DOHH2 (cell line): Measurements from ENCODE around the gene ROCK1.

ENCODE experiments used
- H3F3A ChIP-seq: fragments of 200-600 bp; sonication (generic), shearing (Covaris generic); 2 replicates; pipeline ENCODE4 v1.6.0; 2016; ENCODE audit warnings: antibody characterized with exemption, mild to moderate bottlenecking; ENCODE audit not compliant: control insufficient read depth, insufficient read depth
- H3K27ac ChIP-seq: fragments of 200-600 bp; sonication (generic); 2 replicates; pipeline ENCODE4 v1.5.1; 2014; ENCODE audit warnings: low read depth, mild to moderate bottlenecking, low read length, moderate library complexity
- H3K27me3 ChIP-seq: fragments of 200-600 bp; sonication (generic); 2 replicates; pipeline ENCODE4 v1.6.1; 2014; ENCODE audit warnings: mild to moderate bottlenecking, low read length, mixed read lengths; ENCODE audit not compliant: control insufficient read depth
- H3K36me3 ChIP-seq: fragments of 200-600 bp; sonication (generic); 2 replicates; pipeline ENCODE4 v1.6.1; 2014; ENCODE audit warnings: mild to moderate bottlenecking, low read length, moderate library complexity, mixed read lengths; ENCODE audit not compliant: control insufficient read depth
- H3K4me1 ChIP-seq: fragments of 200-600 bp; sonication (generic); 2 replicates; pipeline ENCODE4 v1.6.1; 2014; ENCODE audit warnings: mild to moderate bottlenecking, low read length, mixed read lengths; ENCODE audit not compliant: control insufficient read depth
- H3K4me2 ChIP-seq: fragments of 200-600 bp; sonication (generic); 2 replicates; pipeline ENCODE4 v1.6.0; 2014; ENCODE audit warnings: mild to moderate bottlenecking, low read length, moderate library complexity
- H3K4me3 ChIP-seq: fragments of 200-600 bp; sonication (generic); 2 replicates; pipeline ENCODE4 v1.5.1; 2014; ENCODE audit warnings: mild to moderate bottlenecking, low read length, mixed read lengths
- H3K79me2 ChIP-seq: fragments of 200-600 bp; sonication (generic); 2 replicates; pipeline ENCODE4 v1.6.1; 2014; ENCODE audit warnings: mild to moderate bottlenecking, low read length, mixed read lengths; ENCODE audit not compliant: control insufficient read depth
- H3K9me2 ChIP-seq: fragments of 200-600 bp; sonication (generic); replicated peaks from 2 replicates; pipeline ENCODE4 v1.6.1; 2014; ENCODE audit warnings: mild to moderate bottlenecking, low read length, mixed read lengths; ENCODE audit not compliant: control insufficient read depth
- H3K9me3 ChIP-seq: fragments of 200-600 bp; sonication (generic); 2 replicates; pipeline ENCODE4 v1.6.1; 2014; ENCODE audit warnings: antibody characterized with exemption, low read length, mixed read lengths; ENCODE audit not compliant: control insufficient read depth, insufficient read depth
- H4K20me1 ChIP-seq: fragments of 200-600 bp; sonication (generic); 2 replicates; pipeline ENCODE4 v1.6.0; 2014; ENCODE audit warnings: low read depth, mild to moderate bottlenecking, antibody characterized with exemption, low read length, moderate library complexity; ENCODE audit not compliant: control insufficient read depth, insufficient read depth
- CTCF ChIP-seq: fragments of 200-600 bp; sonication (generic); IDR thresholded peaks from one replicate; pipeline ENCODE4 v1.5.1; 2014; ENCODE audit warnings: antibody characterized with exemption, mild to moderate bottlenecking, low read depth, low read length; ENCODE audit not compliant: poor library complexity, severe bottlenecking
- EZH2phosphoT487 ChIP-seq: fragments of 200-600 bp; sonication (generic); IDR thresholded peaks from 2 replicates; pipeline ENCODE4 v1.6.1; 2017; ENCODE audit warnings: borderline replicate concordance, mild to moderate bottlenecking, antibody characterized with exemption, low read length, moderate library complexity, mixed read lengths

The ROCK1 gene

GRCh38 chr18:21115519-21116411 lies 4.2 kb upstream of the ROCK1 start:
- Histone ChIP-seq H3F3A (no peaks in the 10 kb centered on the region), H3K27ac (no peak overlapping the region), H3K4me2 (no peak overlapping the region), H3K9me2 (no peaks in the 10 kb centered on the region), H3K9me3 (no peaks in the 10 kb centered on the region), H3K4me1 (peaks cover 10% of the 10 kb centered on the region), H4K20me1 (no peaks in the 10 kb centered on the region), H3K27me3 (no peaks in the 10 kb centered on the region), H3K36me3 (peaks cover 6% of the 10 kb centered on the region), H3K4me3 (no peak overlapping the region), H3K79me2 (peaks cover 7% of the 10 kb centered on the region)
- TF ChIP-seq CTCF (no peak), EZH2phosphoT487 (no peak)

- peaks cover 21% of the 10 kb centered on the region for H3K4me1 ChIP-seq
- H3K9me2 ChIP-seq: no peaks in the 10 kb centered on the region
- H3K36me3 ChIP-seq: peaks cover 16% of the 10 kb centered on the region
- H3K9me3 ChIP-seq: no peaks in the 10 kb centered on the region
- peak overlapping the region; percentile 73 for H3K4me3 ChIP-seq
- no peaks in the 10 kb centered on the region for H3K27me3 ChIP-seq
- H3K4me2 ChIP-seq: peak overlapping the region; percentile 60
- no peaks in the 10 kb centered on the region; the same call in 1 of the 2 replicates for H3F3A ChIP-seq
- H3K27ac ChIP-seq: no peak overlapping the region
- TF ChIP-seq EZH2phosphoT487 (no peak), CTCF (no peak)
- peaks cover 11% of the 10 kb centered on the region; the same call in 1 of the 2 replicates for H4K20me1 ChIP-seq
- peaks cover 39% of the 10 kb centered on the region for H3K79me2 ChIP-seq
Measured at GRCh38 chr18:21112543-21113105, 1.0 kb upstream of the ROCK1 start.

DNA sequence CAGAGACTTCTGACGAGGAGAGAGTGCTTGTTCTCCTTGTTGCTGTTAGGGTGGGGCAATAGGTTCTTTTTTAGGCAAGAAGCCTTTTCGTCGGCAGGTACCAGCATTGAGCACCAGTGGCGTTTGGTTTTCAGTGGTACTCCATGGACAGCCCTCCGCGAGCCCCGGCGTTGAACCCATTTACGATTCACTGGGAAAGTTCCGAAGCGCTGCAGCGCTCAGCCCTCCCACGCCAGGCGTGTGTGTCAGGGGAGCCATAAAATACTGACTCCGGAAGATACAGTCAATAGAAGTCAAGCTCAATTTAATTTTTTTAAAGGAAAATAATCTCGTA lies 494 bp upstream of the ROCK1 start:
- Histone ChIP-seq H3K27ac (no peak overlapping the region), H3K36me3 (peaks cover 16% of the 10 kb centered on the region), H3K4me3 (peak overlapping the region; percentile 73), H4K20me1 (peaks cover 16% of the 10 kb centered on the region; the same call in 1 of the 2 replicates), H3K79me2 (peaks cover 44% of the 10 kb centered on the region), H3K27me3 (no peaks in the 10 kb centered on the region), H3K4me1 (peaks cover 26% of the 10 kb centered on the region), H3K9me2 (no peaks in the 10 kb centered on the region), H3K9me3 (no peaks in the 10 kb centered on the region), H3K4me2 (peak overlapping the region; percentile 60), H3F3A (no peaks in the 10 kb centered on the region; the same call in 1 of the 2 replicates)
- TF ChIP-seq CTCF: no peak
- TF ChIP-seq EZH2phosphoT487: no peak
